Measurements from ENCODE around the gene ATP5PO.

GRCh38 chr21:33916200-33916567, 580 bp upstream of the ATP5PO start:
- TF ChIP-seq CTCF (IDR thresholded peaks at IDR 0.05) (no peak), ATF2 (CRISPR knock-in tag; IDR thresholded peaks at IDR 0.05; ENCODE audit: borderline replicate concordance, low read depth) (no peak)

Measured in WTC11 (cell line).